HCT116 (cell line): ENCODE measurements around the gene TBC1D17.

Experiments used
- CEBPB ChIP-seq: IDR thresholded peaks from 2 replicates; pipeline ENCODE4 v1.6.1; 2012; ENCODE audit warnings: low read depth
- EGR1 ChIP-seq: IDR thresholded peaks from 2 replicates; pipeline ENCODE4 v1.6.1; 2012; ENCODE audit warnings: low read depth
- EZH2 ChIP-seq: fragments of 200-600 bp; sonication (generic); IDR thresholded peaks from 2 replicates; pipeline ENCODE4 v1.6.1; 2017; ENCODE audit warnings: antibody characterized with exemption, mixed run types
- JUND ChIP-seq: IDR thresholded peaks from 2 replicates; pipeline ENCODE4 v1.6.1; 2012
- MAX ChIP-seq: IDR thresholded peaks from 2 replicates; pipeline ENCODE4 v1.6.1; 2012
- POLR2A ChIP-seq: IDR thresholded peaks from 2 replicates; pipeline ENCODE4 v1.7.0; 2011; ENCODE audit warnings: borderline replicate concordance; ENCODE audit not compliant: insufficient read depth, insufficient read length; ENCODE audit errors: extremely low read depth
- REST ChIP-seq: IDR thresholded peaks from 2 replicates; pipeline ENCODE4 v1.6.1; 2012; ENCODE audit warnings: low read depth
- SIN3A ChIP-seq: IDR thresholded peaks from 2 replicates; pipeline ENCODE4 v1.6.1; 2012; ENCODE audit warnings: low read depth
- TCF7L2 ChIP-seq: IDR thresholded peaks from 2 replicates; pipeline ENCODE4 v1.7.0; 2011; ENCODE audit warnings: borderline replicate concordance, inconsistent platforms; ENCODE audit not compliant: insufficient read depth, insufficient read length; ENCODE audit errors: extremely low read depth
- TF ChIP-seq, protein P1 (sequence below), 3 experiments: fragments of 200-600 bp in 1 of 3; sonication (generic) in 1 of 3; IDR thresholded peaks in 2 of 3; conservative IDR thresholded peaks in 1 of 3; 2 replicates each; pipeline ENCODE4 v1.5.1; 2012 to 2017; ENCODE audit warnings: low read depth in 2 of 3, low read length in 2 of 3, antibody characterized with exemption in 1 of 3, borderline replicate concordance in 1 of 3, control low read depth in 1 of 3, mild to moderate bottlenecking in 1 of 3, mixed read lengths in 1 of 3, mixed run types in 1 of 3, moderate library complexity in 1 of 3; ENCODE audit not compliant: insufficient read depth in 1 of 3

GRCh38 chr19:49845414-49845813 is 32.1 kb upstream of the TBC1D17 start:
- TF ChIP-seq SIN3A, result no peak
- TF ChIP-seq POLR2A, result no peak
- TF ChIP-seq TCF7L2, result no peak
- TF ChIP-seq CEBPB, result no peak
- TF ChIP-seq, protein P1, sequence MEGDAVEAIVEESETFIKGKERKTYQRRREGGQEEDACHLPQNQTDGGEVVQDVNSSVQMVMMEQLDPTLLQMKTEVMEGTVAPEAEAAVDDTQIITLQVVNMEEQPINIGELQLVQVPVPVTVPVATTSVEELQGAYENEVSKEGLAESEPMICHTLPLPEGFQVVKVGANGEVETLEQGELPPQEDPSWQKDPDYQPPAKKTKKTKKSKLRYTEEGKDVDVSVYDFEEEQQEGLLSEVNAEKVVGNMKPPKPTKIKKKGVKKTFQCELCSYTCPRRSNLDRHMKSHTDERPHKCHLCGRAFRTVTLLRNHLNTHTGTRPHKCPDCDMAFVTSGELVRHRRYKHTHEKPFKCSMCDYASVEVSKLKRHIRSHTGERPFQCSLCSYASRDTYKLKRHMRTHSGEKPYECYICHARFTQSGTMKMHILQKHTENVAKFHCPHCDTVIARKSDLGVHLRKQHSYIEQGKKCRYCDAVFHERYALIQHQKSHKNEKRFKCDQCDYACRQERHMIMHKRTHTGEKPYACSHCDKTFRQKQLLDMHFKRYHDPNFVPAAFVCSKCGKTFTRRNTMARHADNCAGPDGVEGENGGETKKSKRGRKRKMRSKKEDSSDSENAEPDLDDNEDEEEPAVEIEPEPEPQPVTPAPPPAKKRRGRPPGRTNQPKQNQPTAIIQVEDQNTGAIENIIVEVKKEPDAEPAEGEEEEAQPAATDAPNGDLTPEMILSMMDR (IDR thresholded peaks at IDR 0.05 in 2 of 3, conservative IDR thresholded peaks at IDR 0.05 in 1 of 3; ENCODE audit: borderline replicate concordance in 1 of 3, insufficient read depth in 1 of 3, low read depth in 2 of 3, low read length in 2 of 3), result no peak
- no peak for TF ChIP-seq REST
- no peak for TF ChIP-seq JUND
- TF ChIP-seq EZH2, result no peak
- TF ChIP-seq EGR1, result no peak
- no peak for TF ChIP-seq MAX
